ENCODE results near the gene U2SURP. TPM values are rescaled to one million over a fixed set of nuclear protein-coding genes. Genes with fewer than 3 reads are reported as not detected.

The U2SURP gene
- total RNA-seq (71.4 and 86.1 TPM in 2 replicates), polyA plus RNA-seq (41.5 and 45.7 TPM in 2 replicates)

DNA sequence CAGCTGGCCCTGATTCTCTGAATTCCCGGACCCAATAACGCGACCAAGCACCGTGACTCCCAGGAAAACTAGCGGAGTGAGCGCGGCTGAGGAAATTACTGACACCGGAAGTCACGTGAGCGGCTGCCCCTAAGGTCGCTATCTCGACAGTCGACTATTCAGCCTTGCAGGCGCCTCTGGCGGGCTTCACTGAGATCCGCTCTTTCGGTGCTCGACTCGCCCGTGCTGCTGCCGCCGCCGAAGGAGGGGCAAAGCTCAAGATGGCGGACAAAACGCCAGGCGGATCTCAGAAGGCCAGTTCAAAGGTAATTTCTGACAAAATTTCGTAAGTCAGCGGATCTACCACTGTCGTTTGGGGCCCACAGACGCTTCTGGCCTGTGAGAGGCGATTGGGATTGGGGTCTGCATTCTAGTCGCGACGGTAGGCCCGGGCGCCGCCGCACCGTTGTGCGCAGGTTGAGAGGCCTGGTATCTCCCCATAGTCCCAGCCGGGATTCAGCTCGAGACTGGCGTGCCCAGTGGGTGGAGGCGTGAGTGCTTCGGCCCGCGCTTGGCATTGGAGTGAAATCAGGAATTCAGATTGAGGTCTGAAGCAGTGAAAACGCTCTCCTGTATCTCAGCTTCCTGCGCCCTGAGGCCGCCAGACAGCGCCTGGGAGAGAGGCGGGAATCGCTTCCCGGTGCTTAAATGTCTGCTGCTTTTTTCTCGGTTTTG, at the start of gene U2SURP:
U2SURP (plus strand) TSS at position 202 of the 714 bp plus-strand sequence; CDS start at position 261, 59 bp downstream.
- Histone ChIP-seq H3K27me3 (no peaks in the 10 kb centered on the region), H3K79me2 (peaks cover 57% of the 10 kb centered on the region), H3K4me3 (peak within 1 kb of the TSS; percentile 71), H2AFZ (peak within 1 kb of the TSS; percentile 82), H3K4me2 (peak within 1 kb of the TSS; percentile 86), H3K9me3 (ENCODE audit: low read depth) (no peaks in the 10 kb centered on the region), H3K9me2 (replicated peaks; ENCODE audit: insufficient read depth) (no peaks in the 10 kb centered on the region), H3K27ac (peak within 1 kb of the TSS; percentile 95), H3K36me3 (replicated peaks; ENCODE audit: insufficient read depth, low read depth) (no peaks in the 10 kb centered on the region), H4K20me1 (ENCODE audit: insufficient read depth, poor library complexity, severe bottlenecking) (peaks cover 42% of the 10 kb centered on the region), H3K4me1 (ENCODE audit: insufficient read depth) (peaks cover 11% of the 10 kb centered on the region)
- under 1% methylated on average over 55 of the region's 55 CpGs for WGBS (ENCODE audit: low lambda C conversion rate, missing lambda C conversion rate)
- no peak for TF ChIP-seq EZH2phosphoT487 (IDR thresholded peaks at IDR 0.05; ENCODE audit: low read depth, severe bottlenecking, unreplicated experiment)
- TF ChIP-seq, protein P1, sequence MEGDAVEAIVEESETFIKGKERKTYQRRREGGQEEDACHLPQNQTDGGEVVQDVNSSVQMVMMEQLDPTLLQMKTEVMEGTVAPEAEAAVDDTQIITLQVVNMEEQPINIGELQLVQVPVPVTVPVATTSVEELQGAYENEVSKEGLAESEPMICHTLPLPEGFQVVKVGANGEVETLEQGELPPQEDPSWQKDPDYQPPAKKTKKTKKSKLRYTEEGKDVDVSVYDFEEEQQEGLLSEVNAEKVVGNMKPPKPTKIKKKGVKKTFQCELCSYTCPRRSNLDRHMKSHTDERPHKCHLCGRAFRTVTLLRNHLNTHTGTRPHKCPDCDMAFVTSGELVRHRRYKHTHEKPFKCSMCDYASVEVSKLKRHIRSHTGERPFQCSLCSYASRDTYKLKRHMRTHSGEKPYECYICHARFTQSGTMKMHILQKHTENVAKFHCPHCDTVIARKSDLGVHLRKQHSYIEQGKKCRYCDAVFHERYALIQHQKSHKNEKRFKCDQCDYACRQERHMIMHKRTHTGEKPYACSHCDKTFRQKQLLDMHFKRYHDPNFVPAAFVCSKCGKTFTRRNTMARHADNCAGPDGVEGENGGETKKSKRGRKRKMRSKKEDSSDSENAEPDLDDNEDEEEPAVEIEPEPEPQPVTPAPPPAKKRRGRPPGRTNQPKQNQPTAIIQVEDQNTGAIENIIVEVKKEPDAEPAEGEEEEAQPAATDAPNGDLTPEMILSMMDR (IDR thresholded peaks at IDR 0.05; ENCODE audit: poor library complexity): no peak
- no peak for TF ChIP-seq EZH2 (IDR thresholded peaks at IDR 0.05; ENCODE audit: borderline replicate concordance)
- DNase-seq (ENCODE audit: low spot score): peak; percentile 99

DNA sequence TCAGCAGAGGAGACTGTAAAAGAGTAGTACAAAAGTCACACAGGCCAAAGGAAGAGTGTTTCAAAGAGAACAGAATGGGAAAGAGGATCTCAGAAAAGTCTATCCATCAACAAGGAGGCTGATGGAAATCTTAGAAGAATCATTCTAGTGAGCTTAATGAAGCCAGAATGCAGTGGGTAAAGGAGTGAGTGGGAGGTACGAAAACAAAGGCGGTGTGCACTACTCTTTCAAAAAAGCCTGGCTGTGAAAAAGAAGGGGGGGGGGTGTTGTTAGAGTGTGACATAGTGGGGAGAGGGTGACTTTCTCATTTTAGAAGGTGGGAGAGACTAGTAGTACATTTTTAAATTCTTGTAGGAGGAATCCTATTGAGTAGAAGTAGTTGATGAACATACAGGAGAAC, 49.6 kb upstream of the U2SURP start:
- peaks cover 3% of the 10 kb centered on the region for H3K27me3 ChIP-seq
- 97% methylated on average over 2 of the region's 2 CpGs for WGBS (ENCODE audit: low lambda C conversion rate, missing lambda C conversion rate)
- H3K36me3 ChIP-seq (replicated peaks; ENCODE audit: insufficient read depth, low read depth): no peaks in the 10 kb centered on the region
- H3K9me3 ChIP-seq (ENCODE audit: low read depth): no peaks in the 10 kb centered on the region
- H3K79me2 ChIP-seq: no peaks in the 10 kb centered on the region
- no peaks in the 10 kb centered on the region for H4K20me1 ChIP-seq (ENCODE audit: insufficient read depth, poor library complexity, severe bottlenecking)
- H3K4me3 ChIP-seq: no peak overlapping the region
- DNase-seq (ENCODE audit: low spot score): no peak
- no peaks in the 10 kb centered on the region for H3K9me2 ChIP-seq (replicated peaks; ENCODE audit: insufficient read depth)
- H2AFZ ChIP-seq: no peak overlapping the region
- no peaks in the 10 kb centered on the region for H3K4me1 ChIP-seq (ENCODE audit: insufficient read depth)
- TF ChIP-seq, protein P1 (IDR thresholded peaks at IDR 0.05; ENCODE audit: poor library complexity): no peak
- TF ChIP-seq EZH2 (IDR thresholded peaks at IDR 0.05; ENCODE audit: borderline replicate concordance) (no peak), EZH2phosphoT487 (IDR thresholded peaks at IDR 0.05; ENCODE audit: low read depth, severe bottlenecking, unreplicated experiment) (no peak)
- H3K27ac ChIP-seq: no peak overlapping the region
- H3K4me2 ChIP-seq: no peak overlapping the region

DNA sequence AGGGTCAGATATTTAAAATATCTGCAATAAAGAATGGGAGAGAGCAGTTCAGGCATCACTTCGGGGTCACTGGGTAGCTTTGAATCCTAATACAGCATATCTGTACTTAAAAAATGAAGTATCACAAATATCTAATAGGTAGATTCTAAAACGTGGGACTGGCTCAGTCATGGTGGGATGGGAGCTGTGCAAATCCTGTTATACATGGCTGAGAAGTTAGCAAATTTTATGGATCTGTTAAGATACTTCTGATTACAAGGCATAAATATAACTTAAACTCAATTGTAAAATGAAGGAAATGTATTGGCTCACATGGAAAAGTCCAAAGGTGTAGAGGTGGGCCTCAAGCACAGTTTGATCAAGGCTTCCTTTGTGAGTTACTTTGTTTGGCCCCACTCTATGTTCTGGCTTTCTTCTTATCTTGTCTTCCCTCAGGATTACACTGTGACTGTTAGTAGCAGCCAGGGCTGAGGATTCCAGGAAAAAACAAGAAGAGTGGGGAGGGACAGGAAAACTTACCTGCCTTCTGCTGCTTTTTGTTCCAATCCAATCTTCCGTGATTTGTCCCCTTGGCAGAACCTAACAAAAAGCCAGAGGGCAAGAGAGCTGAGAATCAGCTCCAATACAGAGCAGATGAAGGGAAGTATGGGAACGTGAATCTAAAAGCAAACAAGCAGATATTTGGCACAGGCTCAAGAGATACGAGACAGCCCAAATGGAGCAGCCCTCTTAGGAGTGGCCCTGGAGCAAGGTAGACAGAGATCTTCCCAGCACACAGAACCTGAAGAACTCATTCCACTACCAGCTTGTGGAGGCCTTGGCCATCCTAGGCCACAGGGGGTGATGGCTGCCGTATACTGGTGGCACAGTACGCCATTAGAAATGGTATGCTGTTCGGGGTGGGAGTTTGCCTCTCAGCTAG, 48.8 kb upstream of the U2SURP start:
- WGBS (ENCODE audit: low lambda C conversion rate, missing lambda C conversion rate): 76% methylated on average over 8 of the region's 8 CpGs
- Histone ChIP-seq H3K9me3 (ENCODE audit: low read depth) (no peaks in the 10 kb centered on the region), H2AFZ (no peak overlapping the region), H3K27me3 (peaks cover 10% of the 10 kb centered on the region), H3K36me3 (replicated peaks; ENCODE audit: insufficient read depth, low read depth) (no peaks in the 10 kb centered on the region), H3K4me3 (no peak overlapping the region), H3K4me2 (no peak overlapping the region), H3K4me1 (ENCODE audit: insufficient read depth) (no peaks in the 10 kb centered on the region), H3K9me2 (replicated peaks; ENCODE audit: insufficient read depth) (no peaks in the 10 kb centered on the region), H3K79me2 (no peaks in the 10 kb centered on the region), H3K27ac (no peak overlapping the region), H4K20me1 (ENCODE audit: insufficient read depth, poor library complexity, severe bottlenecking) (no peaks in the 10 kb centered on the region)
- no peak for DNase-seq (ENCODE audit: low spot score)
- TF ChIP-seq, protein P1 (IDR thresholded peaks at IDR 0.05; ENCODE audit: poor library complexity): no peak
- TF ChIP-seq EZH2 (IDR thresholded peaks at IDR 0.05; ENCODE audit: borderline replicate concordance) (no peak), EZH2phosphoT487 (IDR thresholded peaks at IDR 0.05; ENCODE audit: low read depth, severe bottlenecking, unreplicated experiment) (no peak)

Measured in hepatocyte (in vitro differentiated cells).